CD4-positive, alpha-beta T cell treated with Interleukin-10 for 1 hour (primary cell): ENCODE results near the gene ALG1.
"Not testable (repeated sequence)": the region's sequence is repeated elsewhere in the genome, so short reads cannot be mapped to it uniquely, and the experiment has no call there.

ENCODE experiments used
- DNase-seq: peaks from one replicate; pipeline ENCODE4 v3.0.0-alpha.2; 2020

Gene ALG1

GRCh38 chr16:5045499-5046115 is 26.0 kb upstream of the ALG1 start:
- no peak for DNase-seq

GRCh38 chr16:5046914-5047313 is 24.7 kb upstream of the ALG1 start:
- no peak for DNase-seq

DNA sequence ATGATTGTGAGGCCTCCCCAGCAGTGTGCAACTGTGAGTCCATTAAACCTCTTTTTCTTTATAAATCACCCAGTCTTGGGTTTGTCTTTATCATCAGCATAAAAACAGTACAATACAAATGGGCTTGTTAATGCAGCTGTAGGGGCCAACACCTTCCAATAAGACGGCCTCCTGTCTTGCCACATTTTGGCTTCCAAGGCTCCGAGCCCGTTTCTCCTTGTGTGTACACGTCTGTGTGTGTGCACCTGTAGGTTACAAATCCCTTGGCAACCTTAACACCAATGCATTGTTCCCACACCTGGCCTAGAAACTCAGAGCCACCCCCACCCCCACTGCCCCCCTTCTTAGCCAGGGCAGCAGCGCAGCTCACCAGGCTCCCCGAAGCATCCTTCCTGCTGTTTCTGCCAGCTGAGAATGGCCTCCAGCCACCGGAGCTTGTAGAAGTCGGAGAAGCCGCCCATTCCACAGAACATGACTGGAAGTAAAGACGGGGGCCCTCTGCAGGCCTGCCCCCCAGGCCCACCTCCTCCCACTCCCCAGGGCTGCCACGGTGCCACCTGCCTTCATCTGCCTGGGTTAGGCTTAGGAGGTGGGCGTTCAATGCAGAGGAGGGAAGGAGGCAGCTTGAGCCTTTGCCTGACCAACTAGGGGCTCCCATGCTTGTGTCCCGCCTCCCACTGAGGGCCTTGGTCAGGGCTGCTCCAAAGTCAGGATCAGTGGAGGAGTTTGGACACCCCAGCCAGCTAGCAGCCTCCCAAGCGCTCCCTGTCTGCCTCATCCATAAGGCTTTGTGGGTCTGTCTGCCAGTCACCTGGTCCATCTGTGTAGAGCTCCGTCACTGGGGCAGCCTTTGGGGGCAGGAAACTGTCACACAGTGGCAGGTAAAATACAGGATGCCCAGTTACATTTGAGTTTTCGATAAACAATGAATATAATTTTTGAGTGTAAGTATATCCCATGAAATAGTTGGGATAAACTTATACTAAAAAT is 16.5 kb upstream of the ALG1 start:
- no peak for DNase-seq

DNA sequence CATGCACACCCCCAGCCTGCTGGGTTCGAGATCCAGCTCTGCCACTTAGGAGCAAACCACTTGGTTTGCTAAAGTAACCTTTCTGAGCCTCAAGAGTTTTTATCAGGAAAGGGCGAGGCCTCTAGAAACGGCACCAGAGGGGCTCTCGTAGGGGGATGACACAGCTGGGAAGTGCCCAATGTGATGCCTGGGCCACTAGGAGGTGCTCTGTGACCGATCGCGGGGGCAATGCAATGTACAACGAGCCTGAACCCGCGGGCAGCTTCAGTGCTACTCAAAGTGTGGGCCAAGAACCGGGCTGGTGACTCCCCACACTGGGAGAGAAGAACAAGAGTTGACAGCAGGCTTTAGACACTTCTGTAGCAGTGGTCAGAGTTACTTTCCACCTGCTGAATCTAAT is 15.3 kb upstream of the ALG1 start:
- DNase-seq = peak; percentile 47

DNA sequence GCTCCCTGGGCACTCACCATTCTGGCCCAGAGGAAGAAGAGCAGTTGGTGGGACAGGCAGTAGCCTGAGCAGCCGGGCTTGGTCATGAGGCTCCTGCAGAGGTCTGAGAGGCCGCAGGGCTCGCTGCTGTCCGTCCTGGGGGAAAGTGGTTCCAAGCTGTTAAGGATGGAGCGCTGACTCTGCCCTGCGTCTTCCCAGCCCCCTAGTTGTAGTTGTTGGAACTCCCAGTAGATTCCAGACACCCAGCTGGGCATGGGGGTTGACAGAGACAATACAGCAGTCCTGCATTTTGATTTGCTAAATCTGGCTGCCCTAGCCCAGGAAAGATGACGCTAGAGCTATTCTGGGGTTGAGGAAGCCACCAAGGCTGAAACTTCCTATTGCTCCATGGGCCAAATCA is 13.2 kb upstream of the ALG1 start:
- DNase-seq = no peak

DNA sequence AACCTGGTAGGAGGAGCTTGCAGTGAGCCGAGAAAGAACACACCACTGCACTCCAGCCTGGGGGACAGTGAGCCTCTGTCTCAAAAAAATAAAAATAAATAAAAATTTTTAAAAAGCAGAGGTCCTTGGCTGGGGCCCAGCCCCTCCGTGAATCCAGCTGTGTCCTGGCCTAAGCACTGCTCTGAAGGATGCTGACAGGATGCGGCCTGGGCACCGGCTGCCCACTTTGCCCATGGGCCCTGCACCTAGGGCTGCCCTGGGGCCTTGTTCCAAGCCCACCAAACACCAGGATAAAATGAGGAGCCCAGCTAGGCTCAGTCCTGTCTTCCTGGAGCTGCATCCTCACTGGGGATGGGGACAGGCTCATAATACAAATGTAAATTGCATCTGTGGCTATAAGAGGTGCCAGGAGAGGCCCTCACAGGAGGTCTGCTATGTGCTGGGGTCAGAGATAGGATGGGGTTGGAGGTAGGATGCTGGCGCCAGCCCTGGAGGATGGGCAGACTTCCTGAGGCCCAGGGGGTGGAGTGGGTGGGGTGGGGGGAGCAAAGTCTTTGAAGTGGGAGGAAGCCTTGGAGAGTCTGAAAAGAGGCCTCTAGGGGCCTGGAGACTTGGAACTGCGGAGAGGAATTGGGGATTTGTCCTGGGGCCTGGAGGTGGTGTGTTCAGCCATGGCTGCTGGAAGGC is 12.1 kb upstream of the ALG1 start:
- DNase-seq = no peak

DNA sequence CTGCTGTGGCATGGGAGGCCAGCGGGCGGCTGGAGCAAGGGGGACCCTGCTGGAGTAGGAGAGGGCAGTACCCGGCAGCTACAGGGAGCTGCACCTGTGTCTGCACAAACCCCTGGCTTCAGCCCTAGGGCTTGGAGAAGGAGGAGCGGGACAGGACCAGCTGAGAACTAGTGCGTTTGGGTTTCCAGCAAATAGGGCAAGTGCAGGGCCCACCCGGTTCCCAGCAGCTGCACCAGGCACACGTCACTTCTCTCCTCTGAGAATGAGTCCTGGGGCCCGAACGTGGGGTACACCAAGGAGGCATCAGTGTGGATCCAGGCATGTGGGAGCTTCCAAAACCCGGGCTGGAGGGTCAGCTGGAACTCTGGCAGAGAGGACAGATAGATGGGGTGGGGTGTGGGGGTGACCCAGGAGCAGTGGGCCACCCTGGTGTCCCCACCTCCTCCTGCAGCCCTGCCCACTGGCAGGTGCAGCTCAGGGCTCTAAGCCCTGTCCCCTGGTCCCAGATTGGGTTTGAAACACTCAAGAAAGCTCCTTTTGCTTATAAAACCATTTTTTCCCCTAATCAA is 11.5 kb upstream of the ALG1 start:
- DNase-seq = no peak

DNA sequence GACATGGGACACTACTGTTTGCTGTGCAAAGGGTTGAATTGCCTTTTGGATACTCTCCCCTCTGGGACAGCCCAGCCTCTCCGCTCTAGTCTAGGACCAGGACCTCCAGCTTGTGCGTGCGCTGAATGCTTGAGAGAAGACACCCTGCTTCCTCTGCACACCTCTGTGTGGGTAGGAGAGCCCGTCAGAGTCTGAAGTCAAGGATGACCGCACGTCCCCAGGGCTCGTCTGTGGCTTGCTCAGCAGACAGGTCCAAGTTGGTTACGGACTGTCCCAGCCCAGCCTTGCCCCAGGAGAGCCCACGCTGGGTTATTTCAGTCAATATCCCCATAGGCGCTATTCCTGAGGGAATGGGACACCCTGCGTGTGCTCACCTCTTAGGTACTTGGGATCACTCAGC is 9.6 kb upstream of the ALG1 start:
- no peak for DNase-seq

GRCh38 chr16:5062790-5063765 is 8.6 kb upstream of the ALG1 start:
- DNase-seq = no peak

DNA sequence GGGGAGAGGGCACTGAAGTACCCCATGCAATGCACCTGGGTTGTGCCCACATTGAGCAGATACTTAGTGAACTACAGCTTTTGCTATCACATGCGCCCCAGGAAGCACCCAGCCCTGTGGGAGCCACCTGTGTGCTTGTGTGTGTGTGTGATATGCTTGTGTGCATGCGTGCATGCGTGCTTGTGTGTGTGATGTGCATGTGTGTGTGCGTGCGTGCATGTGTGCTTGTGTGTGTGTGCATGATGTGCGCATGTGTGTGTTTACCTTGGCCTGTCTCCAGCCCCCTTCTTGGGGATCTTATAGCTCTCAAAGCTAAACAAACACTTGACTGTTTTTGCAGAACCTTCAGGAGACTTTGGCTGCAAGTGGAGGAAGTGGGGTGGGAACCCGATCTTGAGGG is 6.7 kb upstream of the ALG1 start:
- DNase-seq = no peak

- DNase-seq = no peak
Measured at GRCh38 chr16:5065326-5065725, 6.3 kb upstream of the ALG1 start.

DNA sequence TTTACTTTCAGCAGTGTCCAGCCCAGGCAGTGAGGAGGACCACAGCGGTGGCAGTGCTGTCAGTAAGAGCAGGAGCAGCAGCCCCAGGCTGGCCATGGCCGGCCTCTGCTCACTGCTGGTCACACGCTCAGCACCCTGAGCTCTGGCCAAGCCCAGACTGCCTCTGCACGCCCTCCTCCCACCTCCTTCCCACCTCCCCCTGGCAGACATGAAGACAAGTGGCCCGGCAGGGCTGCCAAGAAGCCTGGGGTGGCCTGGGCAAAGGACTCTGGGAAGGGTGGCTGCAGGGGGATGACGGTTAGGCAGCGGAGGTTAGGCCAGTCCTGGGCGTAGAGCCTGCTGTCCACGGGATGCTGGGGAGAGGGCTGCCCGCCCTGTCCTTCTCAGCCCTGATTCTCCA is 5.8 kb upstream of the ALG1 start, which contains the start of gene C16orf89:
Gene C16orf89 (minus strand): TSS at position 144 of the 400 bp plus-strand sequence. CDS start 48 bp downstream, at position 96.
- DNase-seq = no peak

DNA sequence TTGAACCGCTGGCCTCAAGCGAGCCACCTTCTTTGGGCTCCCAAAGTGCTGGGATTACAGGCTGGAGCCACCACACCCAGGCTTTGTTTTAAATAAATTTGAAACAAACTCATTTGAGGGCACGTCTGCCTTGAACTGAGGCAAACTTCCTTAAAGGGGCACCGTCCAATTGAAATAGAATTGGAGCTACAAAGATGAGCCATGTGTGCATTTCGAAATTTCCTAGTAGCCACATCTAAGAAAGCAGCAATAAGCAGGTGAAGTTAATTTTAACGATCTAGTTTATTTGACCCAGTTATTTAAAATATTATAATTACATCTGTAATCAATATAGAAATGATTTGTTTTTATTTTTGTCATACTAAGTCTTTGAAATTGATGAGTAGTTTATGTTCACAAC is 5.1 kb upstream of the ALG1 start:
- no peak for DNase-seq

DNA sequence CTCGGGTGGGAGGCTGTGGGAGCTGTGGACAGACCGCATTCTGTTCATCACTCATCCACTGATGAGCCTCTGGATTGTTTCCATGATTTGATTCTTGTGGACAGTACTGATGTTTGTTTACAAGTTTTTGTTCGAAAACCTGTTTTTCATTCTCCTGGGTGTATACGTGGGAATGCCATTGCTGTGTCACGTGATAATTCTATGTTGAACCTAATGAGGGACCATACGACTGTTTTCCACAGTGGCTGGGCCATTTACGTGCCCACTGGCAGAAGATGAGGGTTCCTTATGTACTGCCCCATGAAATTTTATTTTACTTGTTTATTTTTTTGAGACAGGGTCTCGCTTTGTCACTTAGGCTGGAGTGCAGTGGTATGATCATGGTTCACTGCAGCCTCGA is 2.6 kb upstream of the ALG1 start:
- no peak for DNase-seq

DNA sequence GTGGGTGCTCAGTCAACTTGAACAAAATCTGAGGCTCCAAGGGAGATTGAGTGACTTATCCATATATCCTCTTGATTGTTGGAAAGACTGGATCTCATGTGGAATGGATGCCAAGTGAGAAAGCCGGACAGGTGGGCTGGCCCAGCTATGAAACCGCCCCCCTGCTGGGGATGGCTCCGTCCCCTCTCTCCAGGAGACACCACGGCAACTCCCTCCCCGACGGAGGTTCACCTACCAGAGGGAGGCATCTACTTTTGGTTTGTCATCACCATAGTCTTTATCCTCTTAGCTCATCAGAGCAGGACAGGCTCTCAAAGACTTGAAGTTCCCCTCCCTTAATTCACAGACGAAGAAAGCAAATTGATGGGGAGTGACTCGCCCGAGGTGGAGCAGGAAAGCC is 1.8 kb upstream of the ALG1 start:
- no peak for DNase-seq

DNA sequence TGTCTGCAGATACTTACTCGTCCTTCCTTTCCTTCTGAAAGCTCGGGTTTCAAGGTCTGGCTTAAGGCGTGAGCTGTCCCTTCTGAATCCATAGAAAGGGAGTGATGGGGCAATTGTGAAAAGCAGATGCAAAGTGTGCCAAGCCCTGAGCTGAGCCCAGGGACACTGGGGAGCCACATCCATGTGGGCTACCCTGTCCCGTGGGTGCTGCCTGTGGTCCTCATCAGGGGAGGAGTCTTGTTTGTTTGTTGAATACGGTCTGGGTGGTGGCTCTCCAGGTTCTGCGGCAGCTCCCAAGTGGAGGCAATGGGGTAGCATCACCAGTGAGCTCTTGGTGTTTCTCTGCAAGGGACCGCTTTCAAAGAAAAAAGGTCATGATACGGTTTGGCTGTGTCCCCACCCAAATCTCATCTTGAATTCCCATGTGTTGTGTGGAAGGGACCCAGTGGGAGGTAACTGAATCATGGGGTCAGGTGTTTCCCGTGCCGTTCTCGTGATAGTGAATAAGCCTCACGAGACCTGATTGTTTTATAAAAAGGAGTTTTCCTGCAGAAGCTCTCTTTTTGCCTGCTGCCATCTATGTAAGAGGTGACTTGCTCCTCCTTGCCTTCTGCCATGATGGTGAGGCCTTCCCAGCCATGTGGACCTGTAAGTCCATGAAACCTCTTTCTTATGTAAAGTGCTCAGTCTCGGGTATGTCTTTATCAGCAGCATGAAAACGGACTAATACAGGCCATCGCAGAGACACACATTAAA is 1.0 kb upstream of the ALG1 start:
- DNase-seq = no peak

- no peak for DNase-seq
Measured at GRCh38 chr16:5071341-5071680, 332 bp upstream of the ALG1 start.

GRCh38 chr16:5072334-5073278 is 963 bp downstream of the ALG1 start:
- DNase-seq = no peak

DNA sequence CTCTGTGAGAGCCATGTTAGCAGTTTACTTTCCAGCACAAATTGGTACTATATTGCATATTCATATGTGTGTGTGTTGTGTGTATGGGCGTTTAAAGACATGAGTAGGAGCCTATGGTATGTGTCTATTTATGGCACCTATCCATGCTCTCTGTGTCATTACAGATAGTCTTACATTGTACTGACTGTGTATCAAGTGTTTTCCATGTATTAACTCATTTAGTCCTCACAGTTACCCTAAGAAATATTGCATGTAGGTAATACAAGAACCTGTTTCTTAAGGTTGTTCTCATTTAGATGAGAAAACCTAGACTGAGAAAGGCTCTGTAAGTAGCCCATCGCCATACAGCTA is 1.6 kb downstream of the ALG1 start:
- no peak for DNase-seq

DNA sequence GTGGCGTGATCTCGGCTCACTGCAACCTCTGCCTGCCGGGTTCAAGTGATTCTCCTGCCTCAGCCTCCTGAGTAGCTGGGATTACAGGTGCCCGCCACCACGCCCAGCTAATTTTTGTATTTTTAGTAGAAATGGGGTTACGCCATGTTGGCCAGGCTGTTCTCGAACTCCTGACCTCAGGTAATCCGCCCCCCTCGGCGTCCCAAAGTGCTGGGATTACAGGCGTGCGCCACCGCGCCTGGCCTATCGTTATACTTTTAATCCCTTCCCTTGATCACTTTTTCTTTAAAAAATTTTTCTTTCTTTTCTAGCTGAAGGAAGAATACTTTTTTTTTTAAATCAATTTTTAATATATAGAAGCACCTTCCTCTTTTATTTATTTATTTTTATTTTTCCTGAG is 2.1 kb downstream of the ALG1 start:
- DNase-seq = not testable (repeated sequence)
